H1 (cell line): Measurements from ENCODE around the gene ASL. TPM values are rescaled to one million over a fixed set of nuclear protein-coding genes. Genes with fewer than 3 reads are reported as not detected.

Source experiments
- CTCF ChIA-PET: fragments of 300-600 bp; sonication (Branson Sonifier 250); formaldehyde crosslinking; loops from one replicate; lab custom pipeline; 2021; ENCODE audit not compliant: partially characterized antibody; lab: Charles Lee
- POLR2A ChIA-PET: fragments of 300-600 bp; sonication (Branson Sonifier 250); formaldehyde crosslinking; loops from one replicate; lab custom pipeline; 2021; ENCODE audit warnings: inconsistent platforms; ENCODE audit not compliant: partially characterized antibody; lab: Charles Lee
- DNase-seq, 2 experiments: peaks; one replicate each; pipeline versions ENCODE4 v3.0.0 to v3.0.0-alpha.2; 2010 to 2022; ENCODE audit warnings: low spot score in 2 of 2, low read depth in 1 of 2, mixed read lengths in 1 of 2
- FAIRE-seq: peaks from 2 replicates; lab custom pipeline; 2011; peaks lifted over from hg19 to GRCh38; lab: Jason Lieb, UNC
- H2AFZ ChIP-seq: 2 replicates; pipeline ENCODE4 v1.8.1; 2012; ENCODE audit warnings: low read length, inconsistent platforms
- H2AK5ac ChIP-seq: 2 replicates; pipeline ENCODE4 v1.6.1; 2013; ENCODE audit warnings: low read depth, low read length
- H2BK120ac ChIP-seq: replicated peaks from 2 replicates; pipeline ENCODE3; 2013; ENCODE audit warnings: low read depth, low read length, inconsistent platforms
- H2BK12ac ChIP-seq: 2 replicates; pipeline ENCODE4 v1.6.1; 2013; ENCODE audit warnings: low read depth, low read length
- H2BK15ac ChIP-seq: 2 replicates; pipeline ENCODE4 v1.6.1; 2013; ENCODE audit warnings: low read length
- H2BK20ac ChIP-seq: 2 replicates; pipeline ENCODE4 v1.6.1; 2013; ENCODE audit warnings: low read length
- H2BK5ac ChIP-seq: 2 replicates; pipeline ENCODE4 v1.6.1; 2013; ENCODE audit warnings: low read depth, low read length
- H3K14ac ChIP-seq: 2 replicates; pipeline ENCODE4 v1.6.1; 2013; ENCODE audit warnings: inconsistent platforms; ENCODE audit not compliant: insufficient read length
- H3K18ac ChIP-seq: 2 replicates; pipeline ENCODE4 v1.6.1; 2013; ENCODE audit warnings: low read length; ENCODE audit errors: extremely low read depth
- H3K23ac ChIP-seq: 2 replicates; pipeline ENCODE4 v1.6.1; 2013; ENCODE audit warnings: inconsistent platforms; ENCODE audit not compliant: insufficient read length
- H3K23me2 ChIP-seq: 2 replicates; pipeline ENCODE4 v1.6.1; 2013; ENCODE audit warnings: low read depth, low read length
- H3K27ac ChIP-seq: 2 replicates; pipeline ENCODE4 v1.6.1; 2011; ENCODE audit warnings: low read depth, low read length, inconsistent platforms
- H3K27me3 ChIP-seq, 4 experiments: replicated peaks in 1 of 4; 1 replicate in 1 of 4; 2 replicates in 3 of 4; pipeline versions ENCODE4 v1.6.1 to v1.8.1; 2011 to 2013; ENCODE audit warnings: low read length in 3 of 4, mild to moderate bottlenecking in 3 of 4, inconsistent platforms in 2 of 4, mixed read lengths in 2 of 4, moderate library complexity in 1 of 4; ENCODE audit not compliant: control insufficient read depth in 3 of 4, insufficient read depth in 3 of 4; ENCODE audit errors: extremely low read depth in 1 of 4
- H3K36me3 ChIP-seq, 4 experiments: 2 replicates each; pipeline versions ENCODE4 v1.6.1 to v1.8.1; 2011 to 2013; ENCODE audit warnings: mild to moderate bottlenecking in 4 of 4, low read length in 3 of 4, moderate library complexity in 2 of 4, control low read depth in 1 of 4, inconsistent platforms in 1 of 4; ENCODE audit not compliant: insufficient read depth in 4 of 4, control insufficient read depth in 2 of 4
- H3K4ac ChIP-seq: replicated peaks from 2 replicates; pipeline ENCODE3; 2013; ENCODE audit warnings: low read length, low read depth, mixed read lengths, inconsistent platforms; ENCODE audit not compliant: insufficient read length
- H3K4me1 ChIP-seq, 4 experiments: replicated peaks in 1 of 4; 1 replicate in 1 of 4; 2 replicates in 3 of 4; pipeline versions ENCODE4 v1.6.1 to v1.8.1; 2011 to 2013; ENCODE audit warnings: low read length in 3 of 4, inconsistent platforms in 2 of 4, mixed read lengths in 1 of 4; ENCODE audit not compliant: insufficient read depth in 4 of 4, control insufficient read depth in 3 of 4
- H3K4me2 ChIP-seq, 2 experiments: 2 replicates each; pipeline versions ENCODE4 v1.6.1 to v1.8.1; 2011 to 2013; ENCODE audit warnings: low read depth in 2 of 2, low read length in 2 of 2, control low read depth in 1 of 2, inconsistent platforms in 1 of 2, mild to moderate bottlenecking in 1 of 2; ENCODE audit not compliant: insufficient read depth in 1 of 2
- H3K4me3 ChIP-seq, 4 experiments: fragments of 200-600, 300-600 bp in 1 of 4; sonication (generic), shearing (Covaris generic), sonication (Bioruptor Twin) in 1 of 4; 2 replicates each; pipeline versions ENCODE4 v1.5.1 to v1.8.1; 2011 to 2016; ENCODE audit warnings: low read length in 4 of 4, low read depth in 3 of 4, control low read depth in 2 of 4, inconsistent platforms in 2 of 4, mild to moderate bottlenecking in 2 of 4, mixed read lengths in 1 of 4, moderate library complexity in 1 of 4; ENCODE audit not compliant: insufficient read depth in 2 of 4; ENCODE audit errors: extremely low read depth in 1 of 4
- H3K56ac ChIP-seq: replicated peaks from 2 replicates; pipeline ENCODE3; 2013; ENCODE audit warnings: low read depth, mild to moderate bottlenecking, mixed read lengths, low read length, inconsistent platforms; ENCODE audit not compliant: insufficient read length
- H3K79me1 ChIP-seq: 2 replicates; pipeline ENCODE4 v1.6.1; 2013; ENCODE audit warnings: low read depth, low read length, control low read depth
- H3K79me2 ChIP-seq, 2 experiments: 2 replicates each; pipeline versions ENCODE4 v1.6.1 to v1.8.1; 2012 to 2013; ENCODE audit warnings: low read length in 2 of 2, mild to moderate bottlenecking in 2 of 2, inconsistent platforms in 1 of 2; ENCODE audit not compliant: insufficient read depth in 2 of 2, control insufficient read depth in 1 of 2
- H3K9ac ChIP-seq, 4 experiments: replicated peaks in 1 of 4; 1 replicate in 1 of 4; 2 replicates in 3 of 4; pipeline versions ENCODE4 v1.6.1 to v1.8.1; 2011 to 2013; ENCODE audit warnings: low read depth in 3 of 4, low read length in 3 of 4, control low read depth in 2 of 4, mild to moderate bottlenecking in 2 of 4, moderate library complexity in 2 of 4, inconsistent platforms in 1 of 4; ENCODE audit errors: extremely low read depth in 1 of 4
- H3K9me3 ChIP-seq, 2 experiments: 2 replicates each; pipeline versions ENCODE4 v1.6.1 to v1.8.1; 2012 to 2013; ENCODE audit warnings: mild to moderate bottlenecking in 2 of 2, moderate library complexity in 2 of 2, control low read depth in 1 of 2, inconsistent platforms in 1 of 2, low read depth in 1 of 2, low read length in 1 of 2, mixed read lengths in 1 of 2; ENCODE audit not compliant: insufficient read depth in 2 of 2
- H4K20me1 ChIP-seq, 2 experiments: replicated peaks in 1 of 2; 2 replicates each; pipeline versions ENCODE3 to v1.8.1; 2011 to 2013; ENCODE audit warnings: inconsistent platforms in 2 of 2, low read length in 2 of 2, mild to moderate bottlenecking in 1 of 2; ENCODE audit not compliant: insufficient read depth in 2 of 2, control insufficient read depth in 1 of 2
- H4K5ac ChIP-seq: 2 replicates; pipeline ENCODE4 v1.6.1; 2013; ENCODE audit warnings: low read length, low read depth, mixed read lengths, inconsistent platforms; ENCODE audit not compliant: insufficient read length
- H4K8ac ChIP-seq: 2 replicates; pipeline ENCODE4 v1.8.0; 2013; ENCODE audit warnings: mild to moderate bottlenecking, moderate library complexity, low read length, inconsistent platforms; ENCODE audit not compliant: insufficient read depth; ENCODE audit errors: extremely low read depth
- H4K91ac ChIP-seq: replicated peaks from 2 replicates; pipeline ENCODE3; 2013; ENCODE audit warnings: low read length, mixed read lengths, inconsistent platforms; ENCODE audit not compliant: insufficient read length
- CTCF ChIP-seq, 3 experiments: IDR thresholded peaks; 1 replicate in 2 of 3; 2 replicates in 1 of 3; pipeline versions ENCODE4 v1.5.1 to v1.6.1; 2011; ENCODE audit warnings: low read length in 3 of 3, mild to moderate bottlenecking in 3 of 3, inconsistent platforms in 2 of 3, low read depth in 1 of 3, moderate library complexity in 1 of 3; ENCODE audit not compliant: insufficient read depth in 1 of 3; ENCODE audit errors: control extremely low read depth in 1 of 3
- HDAC2 ChIP-seq, 2 experiments: fragments of 300-600 bp in 1 of 2; sonication (generic) in 1 of 2; IDR thresholded peaks; 2 replicates each; pipeline ENCODE4 v1.6.1; 2011 to 2012; ENCODE audit warnings: low read depth in 2 of 2, low read length in 2 of 2, mild to moderate bottlenecking in 2 of 2, moderate library complexity in 2 of 2, borderline replicate concordance in 1 of 2, inconsistent platforms in 1 of 2
- KDM1A ChIP-seq: fragments of 200-600, 300-600 bp; sonication (generic); IDR thresholded peaks from 2 replicates; pipeline ENCODE4 v1.7.1; 2016; ENCODE audit warnings: mild to moderate bottlenecking, low read length, borderline replicate concordance
- KDM4A ChIP-seq: IDR thresholded peaks from one replicate; pipeline ENCODE4 v1.7.1; 2012; ENCODE audit warnings: low read depth, mild to moderate bottlenecking, moderate library complexity, low read length, inconsistent platforms; ENCODE audit not compliant: severe bottlenecking
- POU5F1 ChIP-seq: IDR thresholded peaks from 2 replicates; pipeline ENCODE4 v1.6.1; 2011; ENCODE audit warnings: low read depth, mild to moderate bottlenecking, low read length, moderate library complexity
- SP2 ChIP-seq: IDR thresholded peaks from 2 replicates; pipeline ENCODE4 v1.6.1; 2012; ENCODE audit warnings: mild to moderate bottlenecking, low read length, inconsistent platforms
- TAF1 ChIP-seq: IDR thresholded peaks from 2 replicates; pipeline ENCODE4 v1.6.1; 2011; ENCODE audit warnings: mild to moderate bottlenecking, low read depth, low read length
- WGBS, 2 experiments: shearing (Covaris generic) in 1 of 2; methylation state at CpG; one replicate each; pipeline versions ENCODE4 v1.1.6 to v1.1.7; 2013 to 2015; ENCODE audit warnings: low lambda C conversion rate in 2 of 2, mixed read lengths in 2 of 2, inconsistent platforms in 1 of 2, low coverage in 1 of 2, missing lambda C conversion rate in 1 of 2; ENCODE audit not compliant: insufficient replicate concordance in 2 of 2, insufficient coverage in 1 of 2, insufficient read length in 1 of 2; ENCODE audit errors: extremely low coverage in 1 of 2, missing lambda C conversion rate in 1 of 2; 5-methylcytosine and 5-hydroxymethylcytosine counted together
- polyA plus RNA-seq, 7 experiments: library from polyadenylated mRNA; depleted of rRNA in 3 of 7; stranded (reverse) in 5 of 7; unstranded in 2 of 7; fragments of >200 nt in 5 of 7; fragments of 200-250 nt in 2 of 7; gene quantifications; 1 replicate in 5 of 7; 2 replicates in 1 of 7; 4 replicates in 1 of 7; pipeline versions ENCODE4 v1.2.1 to v1.2.3, GENCODE V29; 2011 to 2013; ENCODE audit warnings: missing spikeins in 2 of 7, mixed read lengths in 2 of 7
- total RNA-seq: library from RNA; stranded (reverse); fragmentation: NEBNext Ultra II Directional; extraction: Animal tissue kit (Norgen Biotek cat#: 25700); gene quantifications from 2 replicates; pipeline ENCODE4 v1.2.1, GENCODE V29; 2021

Gene ASL
- total and polyA plus RNA-seq, 2 of the 8 experiments (the other 6 are each of a cell fraction or from before 2014, with no cell fraction given) = 23.3 to 35.3 TPM

GRCh38 chr7:66082886-66083415, 7.3 kb downstream of the ASL start:
- TF ChIP-seq CTCF (IDR thresholded peaks at IDR 0.05; ENCODE audit: control extremely low read depth in 1 of 3, insufficient read depth in 1 of 3, low read depth in 1 of 3, low read length in 3 of 3) (no peak), KDM1A (no peak), SP2 (no peak), KDM4A (no peak), HDAC2 (IDR thresholded peaks at IDR 0.05; ENCODE audit: borderline replicate concordance in 1 of 2, low read depth in 2 of 2, low read length in 2 of 2) (no peak), POU5F1 (no peak), TAF1 (no peak)
- TF ChIP-seq, all 59 proteins: peak for 0
- no peak overlapping the region for H3K56ac ChIP-seq
- no peak overlapping the region for H2BK5ac ChIP-seq
- FAIRE-seq = no peak
- peaks cover 0 to 6% of the 10 kb centered on the region in 2 experiments for H4K20me1 ChIP-seq
- no peak overlapping the region for H2AFZ ChIP-seq
- no peak overlapping the region for H3K4me2 ChIP-seq
- 95% methylated on average over 15 of the region's 16 CpGs; no CpG with 5 or more reads in 1 of the 2 experiments for WGBS, 2 experiments
- H2AK5ac ChIP-seq = no peak overlapping the region
- H3K9me3 ChIP-seq = no peaks in the 10 kb centered on the region
- H3K9ac ChIP-seq = no peak overlapping the region
- peaks cover 2% of the 10 kb centered on the region; the same call in 1 of the 2 replicates for H3K79me1 ChIP-seq
- no peak overlapping the region for H3K4me3 ChIP-seq
- H4K8ac ChIP-seq = no peak overlapping the region
- no peaks in the 10 kb centered on the region for H3K23me2 ChIP-seq
- H3K27ac ChIP-seq = no peak overlapping the region
- H4K91ac ChIP-seq = no peak overlapping the region
- H2BK12ac ChIP-seq = no peak overlapping the region
- H3K4ac ChIP-seq = no peak overlapping the region
- no peak overlapping the region for H3K23ac ChIP-seq
- no peak overlapping the region for H4K5ac ChIP-seq
- no peaks in the 10 kb centered on the region for H3K4me1 ChIP-seq
- no peaks in the 10 kb centered on the region for H3K27me3 ChIP-seq
- H3K36me3 ChIP-seq = peaks cover 0 to 8% (median 0%) of the 10 kb centered on the region in 4 experiments; a peak in 1 of 8 replicates
- no peak overlapping the region for H2BK120ac ChIP-seq
- no peak overlapping the region for H2BK15ac ChIP-seq
- ChIA-PET CTCF (interaction anchor here (0.6 to 1.6 kb wide), 4 partner anchors 11 to 778 kb away, joined by 3 to 5 read pairs (median 4); no protein-coding TSS in a partner anchor), POLR2A (interaction anchor here (0.5 to 2.6 kb wide), 5 partner anchors 7 to 32 kb away, joined by 3 to 9 read pairs (median 3); partner anchors contain the start of gene ASL)
- H3K18ac ChIP-seq = no peak overlapping the region
- H3K79me2 ChIP-seq = no peaks in the 10 kb centered on the region
- H2BK20ac ChIP-seq = no peak overlapping the region
- no peak overlapping the region for H3K14ac ChIP-seq
- DNase-seq = no peak
